NCI-H2107 treated with DMSO at 0.1 percent for 48 hours (cell line): Measurements from ENCODE around the gene ATG4C.

ENCODE experiments used
- DNase-seq: peaks from one replicate; lab custom pipeline; 2025; ENCODE audit not compliant: unreplicated experiment; lab: John Stamatoyannopoulos, UW

ATG4C gene

DNA sequence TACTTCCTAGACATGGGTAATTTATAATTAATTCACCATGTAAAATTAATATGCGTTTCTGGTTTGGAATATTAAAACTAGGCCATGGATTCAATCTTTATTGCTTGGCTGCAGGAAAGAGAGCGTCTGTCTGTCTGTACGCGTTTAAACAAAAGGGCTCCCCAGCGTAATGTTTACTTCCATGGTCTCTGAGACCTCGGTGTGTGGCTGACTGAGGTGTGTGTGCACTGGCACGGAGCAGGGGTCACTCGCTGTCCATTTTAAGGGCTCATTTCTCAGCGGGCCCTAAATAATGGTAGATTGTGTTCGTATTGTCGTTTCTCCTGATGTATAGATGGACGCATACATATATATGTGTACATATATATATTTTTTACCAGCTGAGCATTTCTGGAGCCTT, 119.6 kb downstream of the ATG4C start:
- no peak for DNase-seq

DNA sequence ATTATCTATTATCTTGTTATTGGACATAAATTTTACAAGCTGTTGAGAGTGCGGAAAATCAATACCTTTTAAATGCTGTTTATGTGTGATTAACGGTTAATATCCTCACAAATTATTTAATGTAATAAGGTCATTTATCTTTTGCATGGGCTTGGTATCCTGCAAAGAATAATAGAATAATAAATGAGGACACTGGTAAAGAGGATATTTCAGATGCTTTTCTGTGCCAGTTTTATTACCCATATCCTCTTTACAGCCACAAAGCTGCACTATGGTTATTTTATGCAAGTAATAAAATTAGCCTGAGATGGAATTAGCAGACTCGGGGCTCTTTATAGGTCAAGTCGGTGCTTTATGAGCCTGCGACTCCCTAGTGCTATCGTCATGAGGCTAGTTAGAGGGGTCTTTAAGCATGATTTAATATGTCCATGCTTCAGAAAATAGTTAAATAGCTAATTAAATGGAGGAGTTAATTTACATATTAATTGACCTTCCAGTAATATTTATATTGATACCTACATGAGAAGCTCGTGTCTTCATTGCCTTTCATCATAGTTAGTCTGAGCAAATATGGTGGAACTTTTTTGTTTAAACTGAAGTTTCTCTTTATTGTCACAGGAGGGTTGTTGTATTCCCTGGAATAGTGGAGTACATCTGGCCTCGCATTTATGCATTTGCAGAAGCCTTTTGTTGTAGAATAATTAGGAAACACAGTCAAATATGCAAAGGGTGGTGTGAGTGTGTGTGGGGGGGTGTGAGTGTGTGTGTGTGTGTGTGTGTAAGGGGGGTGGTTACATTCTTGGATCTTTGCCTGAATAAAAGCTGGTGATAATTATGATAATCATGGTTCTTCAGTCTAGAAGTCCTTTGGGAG, 120.3 kb downstream of the ATG4C start:
- DNase-seq, result no peak

DNA sequence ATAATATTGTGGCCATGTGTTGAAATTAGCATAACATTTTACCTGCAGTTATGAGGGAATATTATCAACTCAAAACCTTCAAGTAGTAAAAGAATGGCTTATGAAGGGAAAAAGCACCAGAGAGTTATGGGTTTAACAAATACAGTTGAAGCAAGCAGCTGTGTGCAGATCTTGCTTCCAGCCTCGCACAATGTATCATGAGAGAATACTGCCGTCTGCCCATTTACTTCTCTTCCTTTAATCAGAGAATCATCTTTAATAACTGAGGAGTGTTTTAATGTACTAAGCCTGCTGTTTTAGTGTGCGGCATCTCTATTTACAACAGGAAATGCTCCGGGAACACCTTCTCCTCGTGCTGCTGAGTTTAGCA, 120.9 kb downstream of the ATG4C start:
- peak; percentile 86 for DNase-seq

DNA sequence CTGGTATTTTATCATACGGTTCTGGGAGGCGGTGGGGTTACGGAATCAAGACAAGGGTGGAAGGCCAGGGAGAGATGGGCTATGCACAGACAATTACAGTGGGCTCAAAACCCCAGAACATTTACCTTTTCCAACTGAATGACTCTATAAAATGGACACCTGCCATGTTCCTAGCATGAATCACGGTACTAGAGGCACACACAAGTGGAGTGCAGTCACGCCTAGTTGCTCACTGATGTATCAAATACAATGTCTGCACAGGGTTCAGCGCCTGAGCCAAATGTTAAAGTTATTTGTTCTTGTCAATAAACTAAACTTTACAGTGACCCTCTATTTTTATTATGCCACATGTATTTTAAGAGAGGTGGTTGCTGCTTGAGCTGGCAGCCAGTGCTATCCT, 121.4 kb downstream of the ATG4C start:
- DNase-seq, result peak; percentile 94

DNA sequence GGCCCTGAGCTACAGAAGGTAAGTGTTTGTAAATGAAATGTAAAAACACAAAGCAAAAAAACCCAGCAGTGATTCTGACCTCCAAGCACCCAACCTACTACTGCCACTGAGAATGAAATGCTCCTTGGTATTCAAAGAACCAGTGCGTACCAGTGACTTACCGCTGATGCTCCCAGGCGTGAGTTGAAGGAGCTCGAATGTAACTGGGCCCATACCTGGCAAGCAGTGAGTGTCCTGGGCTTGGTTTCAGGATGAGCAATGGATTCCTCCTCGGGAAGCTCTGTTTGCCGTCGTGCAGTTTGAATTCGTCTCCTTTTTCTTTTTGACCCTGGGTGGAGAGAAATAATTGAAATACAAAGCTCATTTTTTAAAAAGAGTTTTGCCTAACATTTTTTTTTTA, 121.9 kb downstream of the ATG4C start:
- no peak for DNase-seq

DNA sequence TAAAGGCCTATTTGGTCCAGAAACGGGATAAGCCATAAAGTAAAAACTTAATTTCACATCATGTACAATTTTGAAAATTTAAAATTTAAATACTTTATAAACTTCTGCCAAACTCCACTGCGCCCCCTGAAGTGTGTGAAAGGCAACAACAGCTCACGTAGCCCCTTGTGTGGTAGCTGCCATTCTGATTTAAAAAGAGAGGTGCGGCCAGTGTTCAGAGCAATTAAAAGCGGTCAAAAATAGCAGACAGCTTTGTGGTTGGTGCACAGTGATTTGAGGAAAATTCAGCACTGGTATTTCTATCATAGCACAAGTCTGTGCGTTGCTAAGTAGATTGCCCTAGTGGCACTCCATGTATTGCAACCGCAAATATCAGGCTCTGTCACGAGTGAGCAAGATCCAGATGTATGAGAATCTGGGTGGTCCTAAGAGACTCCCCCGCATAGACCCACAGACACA, 122.5 kb downstream of the ATG4C start:
- DNase-seq, result no peak

DNA sequence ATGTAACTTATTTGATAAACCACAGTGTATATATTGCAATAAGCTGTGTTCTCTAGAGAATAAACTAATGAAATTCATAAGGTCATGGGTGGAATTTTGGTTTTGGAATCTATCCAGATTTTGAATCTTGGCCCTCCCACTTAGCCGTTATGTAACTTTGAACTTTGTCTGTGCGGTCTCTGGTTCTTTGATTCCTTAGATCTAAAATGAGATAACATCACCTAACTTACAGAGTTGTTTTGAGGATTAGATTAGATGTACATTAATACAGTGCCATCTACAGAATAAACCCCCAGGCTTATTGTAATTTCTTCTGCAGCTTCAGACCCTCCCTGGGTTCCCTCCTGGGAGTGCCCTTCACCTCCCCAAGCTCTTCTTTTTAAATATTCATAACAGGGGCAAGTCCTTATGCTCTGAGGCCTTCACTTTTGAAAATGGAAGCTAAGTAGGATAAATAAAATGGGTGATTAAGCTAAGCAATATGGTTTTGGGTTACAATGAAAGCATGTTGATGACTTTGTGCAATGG, 124.3 kb downstream of the ATG4C start:
- DNase-seq, result no peak

DNA sequence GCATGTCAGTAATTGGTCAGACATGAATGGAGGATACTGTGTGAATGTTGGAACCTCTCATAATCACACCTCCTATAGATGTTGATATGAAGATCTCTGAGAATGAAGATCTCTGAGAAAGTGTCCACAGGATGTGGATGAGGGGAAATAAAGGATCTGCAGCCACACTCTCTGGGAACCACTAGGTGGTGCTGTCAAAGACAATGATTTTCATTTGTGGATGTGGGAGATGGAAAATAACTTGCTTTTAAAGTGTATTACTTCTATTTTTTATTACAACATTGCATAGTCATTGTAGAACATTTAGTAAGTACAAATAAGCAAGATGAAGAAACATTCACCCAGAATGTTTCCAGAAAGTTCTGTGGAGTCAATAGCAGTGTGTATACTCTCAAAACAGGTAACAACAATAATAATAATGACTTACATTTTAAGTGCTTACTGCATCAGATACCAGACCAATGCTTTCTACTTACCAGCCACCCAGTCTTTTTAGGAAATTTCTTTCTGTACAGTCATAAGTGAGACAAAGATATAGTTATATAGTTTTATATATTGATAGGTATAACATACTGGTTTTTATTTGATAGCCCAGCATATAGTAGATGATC, 128.2 kb downstream of the ATG4C start:
- DNase-seq, result no peak
